Measurements from ENCODE around the gene IFIT2. TPM values are rescaled to one million over a fixed set of nuclear protein-coding genes. Genes with fewer than 3 reads are reported as not detected.

The IFIT2 gene
- total RNA-seq, 1 donor from 2014 or later = 4.9 TPM

DNA sequence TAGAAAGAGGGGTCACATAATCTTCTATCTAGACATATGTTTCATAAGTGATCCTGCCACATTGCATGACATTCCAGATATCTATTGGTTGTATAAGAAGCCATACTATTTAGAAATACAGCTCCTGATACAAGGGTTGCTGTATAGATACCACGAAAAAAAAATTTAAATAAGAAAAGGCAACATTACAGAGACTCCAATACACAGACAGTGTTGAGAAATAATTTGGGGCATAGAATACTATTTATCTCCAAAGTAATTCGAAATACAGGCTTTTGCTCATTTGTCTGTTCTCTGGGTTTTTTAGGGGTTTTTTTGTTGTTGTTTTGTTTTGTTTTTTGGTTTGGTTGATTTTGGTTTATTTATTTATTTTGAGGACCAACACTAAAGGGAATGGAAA lies 2.6 kb downstream of the IFIT2 start:
- Mint-ChIP-seq H3K27me3 (no peaks in the 10 kb centered on the region), H3K9me3 (peaks cover under 1% of the 10 kb centered on the region), H3K36me3 (ENCODE audit: low read depth) (peaks cover 55% of the 10 kb centered on the region), H3K4me3 (no peak overlapping the region), H3K27ac (no peak overlapping the region), H3K4me1 (peaks cover 42% of the 10 kb centered on the region)
- CTCF ChIA-PET = no interaction called here
- DNase-seq (no peak), ATAC-seq (ENCODE audit: low read depth) (no peak)
- POLR2A ChIA-PET = interaction anchor here (0.7 to 1.8 kb wide), 2 partner anchors 27 to 110 kb away, joined by 3 to 7 read pairs; partner anchors contain the start of gene IFIT5
- TF ChIP-seq, protein P1, sequence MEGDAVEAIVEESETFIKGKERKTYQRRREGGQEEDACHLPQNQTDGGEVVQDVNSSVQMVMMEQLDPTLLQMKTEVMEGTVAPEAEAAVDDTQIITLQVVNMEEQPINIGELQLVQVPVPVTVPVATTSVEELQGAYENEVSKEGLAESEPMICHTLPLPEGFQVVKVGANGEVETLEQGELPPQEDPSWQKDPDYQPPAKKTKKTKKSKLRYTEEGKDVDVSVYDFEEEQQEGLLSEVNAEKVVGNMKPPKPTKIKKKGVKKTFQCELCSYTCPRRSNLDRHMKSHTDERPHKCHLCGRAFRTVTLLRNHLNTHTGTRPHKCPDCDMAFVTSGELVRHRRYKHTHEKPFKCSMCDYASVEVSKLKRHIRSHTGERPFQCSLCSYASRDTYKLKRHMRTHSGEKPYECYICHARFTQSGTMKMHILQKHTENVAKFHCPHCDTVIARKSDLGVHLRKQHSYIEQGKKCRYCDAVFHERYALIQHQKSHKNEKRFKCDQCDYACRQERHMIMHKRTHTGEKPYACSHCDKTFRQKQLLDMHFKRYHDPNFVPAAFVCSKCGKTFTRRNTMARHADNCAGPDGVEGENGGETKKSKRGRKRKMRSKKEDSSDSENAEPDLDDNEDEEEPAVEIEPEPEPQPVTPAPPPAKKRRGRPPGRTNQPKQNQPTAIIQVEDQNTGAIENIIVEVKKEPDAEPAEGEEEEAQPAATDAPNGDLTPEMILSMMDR (IDR thresholded peaks at IDR 0.05) = no peak
- intact Hi-C loops (cut with micrococcal nuclease) = no loop called here

DNA sequence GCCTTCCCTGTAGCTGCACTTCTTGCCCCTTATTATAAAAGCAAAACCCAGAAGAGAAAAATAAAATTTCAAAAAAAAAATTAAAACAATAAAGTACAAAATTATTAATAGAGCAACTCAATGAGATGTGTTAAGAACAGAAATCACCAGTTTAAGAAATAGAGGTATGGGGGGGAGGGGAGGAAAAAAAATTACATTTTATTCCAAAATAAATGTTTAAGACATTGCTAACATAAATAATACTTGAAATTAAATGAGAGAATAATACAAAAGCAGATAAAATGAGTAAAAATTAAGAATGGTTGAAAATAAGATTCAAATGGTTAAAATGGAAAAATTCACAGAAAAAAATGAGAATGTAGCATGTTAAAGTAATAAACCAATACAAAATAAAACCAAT lies 3.1 kb downstream of the IFIT2 start:
- H3K36me3 Mint-ChIP-seq (ENCODE audit: low read depth) = peaks cover 58% of the 10 kb centered on the region
- H3K27me3 Mint-ChIP-seq = no peaks in the 10 kb centered on the region

DNA sequence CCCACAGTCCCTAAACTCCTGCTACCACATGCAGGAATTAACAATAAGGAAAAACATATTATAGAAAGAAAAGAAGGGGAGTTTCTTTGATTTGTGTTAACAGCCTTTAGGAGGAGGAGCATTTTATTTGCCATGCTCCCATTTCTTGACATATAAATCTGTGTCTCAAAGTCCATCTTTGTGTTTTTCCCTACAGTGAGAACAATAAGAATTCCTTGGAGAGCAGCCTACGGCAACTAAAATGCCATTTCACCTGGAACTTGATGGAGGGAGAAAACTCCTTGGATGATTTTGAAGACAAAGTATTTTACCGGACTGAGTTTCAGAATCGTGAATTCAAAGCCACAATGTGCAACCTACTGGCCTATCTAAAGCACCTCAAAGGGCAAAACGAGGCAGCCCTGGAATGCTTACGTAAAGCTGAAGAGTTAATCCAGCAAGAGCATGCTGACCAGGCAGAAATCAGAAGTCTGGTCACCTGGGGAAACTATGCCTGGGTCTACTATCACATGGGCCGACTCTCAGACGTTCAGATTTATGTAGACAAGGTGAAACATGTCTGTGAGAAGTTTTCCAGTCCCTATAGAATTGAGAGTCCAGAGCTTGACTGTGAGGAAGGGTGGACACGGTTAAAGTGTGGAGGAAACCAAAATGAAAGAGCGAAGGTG lies 4.1 kb downstream of the IFIT2 start:
- Mint-ChIP-seq H3K4me1 (peaks cover 43% of the 10 kb centered on the region), H3K9me3 (no peaks in the 10 kb centered on the region), H3K4me3 (no peak overlapping the region), H3K27ac (no peak overlapping the region), H3K36me3 (ENCODE audit: low read depth) (peaks cover 60% of the 10 kb centered on the region), H3K27me3 (no peaks in the 10 kb centered on the region)
- POLR2A ChIA-PET = no interaction called here
- ATAC-seq (ENCODE audit: low read depth) = no peak
- intact Hi-C loops (cut with micrococcal nuclease) = no loop called here
- TF ChIP-seq, protein P1 (IDR thresholded peaks at IDR 0.05) = no peak
- no peak for DNase-seq
- CTCF ChIA-PET = no interaction called here

More for the DNA sequence above, 3.1 kb downstream of the IFIT2 start:
- CTCF ChIA-PET = no interaction called here
- no peak for ATAC-seq (ENCODE audit: low read depth)
- intact Hi-C loops (cut with micrococcal nuclease) = no loop called here
- H3K27ac Mint-ChIP-seq = no peak overlapping the region
- no peak overlapping the region for H3K4me3 Mint-ChIP-seq
- no peaks in the 10 kb centered on the region for H3K9me3 Mint-ChIP-seq
- DNase-seq = no peak
- H3K4me1 Mint-ChIP-seq = peaks cover 44% of the 10 kb centered on the region
- TF ChIP-seq, protein P1 (IDR thresholded peaks at IDR 0.05) = no peak
- POLR2A ChIA-PET = interaction anchor here (0.7 kb wide), 1 partner anchor 27 kb away, joined by 3 read pairs; no protein-coding TSS in a partner anchor

DNA sequence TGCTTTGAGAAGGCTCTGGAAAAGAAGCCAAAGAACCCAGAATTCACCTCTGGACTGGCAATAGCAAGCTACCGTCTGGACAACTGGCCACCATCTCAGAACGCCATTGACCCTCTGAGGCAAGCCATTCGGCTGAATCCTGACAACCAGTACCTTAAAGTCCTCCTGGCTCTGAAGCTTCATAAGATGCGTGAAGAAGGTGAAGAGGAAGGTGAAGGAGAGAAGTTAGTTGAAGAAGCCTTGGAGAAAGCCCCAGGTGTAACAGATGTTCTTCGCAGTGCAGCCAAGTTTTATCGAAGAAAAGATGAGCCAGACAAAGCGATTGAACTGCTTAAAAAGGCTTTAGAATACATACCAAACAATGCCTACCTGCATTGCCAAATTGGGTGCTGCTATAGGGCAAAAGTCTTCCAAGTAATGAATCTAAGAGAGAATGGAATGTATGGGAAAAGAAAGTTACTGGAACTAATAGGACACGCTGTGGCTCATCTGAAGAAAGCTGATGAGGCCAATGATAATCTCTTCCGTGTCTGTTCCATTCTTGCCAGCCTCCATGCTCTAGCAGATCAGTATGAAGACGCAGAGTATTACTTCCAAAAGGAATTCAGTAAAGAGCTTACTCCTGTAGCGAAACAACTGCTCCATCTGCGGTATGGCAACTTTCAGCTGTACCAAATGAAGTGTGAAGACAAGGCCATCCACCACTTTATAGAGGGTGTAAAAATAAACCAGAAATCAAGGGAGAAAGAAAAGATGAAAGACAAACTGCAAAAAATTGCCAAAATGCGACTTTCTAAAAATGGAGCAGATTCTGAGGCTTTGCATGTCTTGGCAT lies 4.8 kb downstream of the IFIT2 start:
- Mint-ChIP-seq H3K36me3 (ENCODE audit: low read depth) (peaks cover 59% of the 10 kb centered on the region), H3K9me3 (no peaks in the 10 kb centered on the region), H3K27ac (no peak overlapping the region), H3K4me3 (no peak overlapping the region), H3K4me1 (peaks cover 36% of the 10 kb centered on the region), H3K27me3 (no peaks in the 10 kb centered on the region)
- ATAC-seq (ENCODE audit: low read depth) = no peak
- no peak for DNase-seq
- ChIA-PET CTCF (no interaction called here), POLR2A (no interaction called here)
- TF ChIP-seq, protein P1 (IDR thresholded peaks at IDR 0.05) = no peak
- intact Hi-C loops (cut with micrococcal nuclease) = no loop called here

DNA sequence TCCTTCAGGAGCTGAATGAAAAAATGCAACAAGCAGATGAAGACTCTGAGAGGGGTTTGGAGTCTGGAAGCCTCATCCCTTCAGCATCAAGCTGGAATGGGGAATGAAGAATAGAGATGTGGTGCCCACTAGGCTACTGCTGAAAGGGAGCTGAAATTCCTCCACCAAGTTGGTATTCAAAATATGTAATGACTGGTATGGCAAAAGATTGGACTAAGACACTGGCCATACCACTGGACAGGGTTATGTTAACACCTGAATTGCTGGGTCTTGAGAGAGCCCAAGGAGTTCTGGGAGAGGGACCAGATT lies 5.4 kb downstream of the IFIT2 start:
- ChIA-PET CTCF (no interaction called here), POLR2A (no interaction called here)
- H3K4me3 Mint-ChIP-seq = no peak overlapping the region
- DNase-seq = no peak
- no peak for ATAC-seq (ENCODE audit: low read depth)
- no peaks in the 10 kb centered on the region for H3K27me3 Mint-ChIP-seq
- H3K36me3 Mint-ChIP-seq (ENCODE audit: low read depth) = peaks cover 54% of the 10 kb centered on the region
- no peaks in the 10 kb centered on the region for H3K9me3 Mint-ChIP-seq
- TF ChIP-seq, protein P1 (IDR thresholded peaks at IDR 0.05) = no peak
- intact Hi-C loops (cut with micrococcal nuclease) = no loop called here
- peaks cover 30% of the 10 kb centered on the region for H3K4me1 Mint-ChIP-seq
- no peak overlapping the region for H3K27ac Mint-ChIP-seq

Data from activated B cell treated with CpG ODN at 0.5 μM for 24 hours (primary cell).